Central memory CD4-positive, alpha-beta T cell (primary cell): ENCODE measurements around the gene LRP10.
A peak's percentile ranks its signal among the peaks of the same experiment; 100 is the strongest.
"Not testable (repeated sequence)": the region's sequence is repeated elsewhere in the genome, so short reads cannot be mapped to it uniquely, and the experiment has no call there.

Experiments
- DNase-seq: peaks from one replicate; pipeline ENCODE4 v3.0.0; 2022

LRP10 gene

GRCh38 chr14:22888662-22889061 is 17.1 kb downstream of the LRP10 start:
- DNase-seq = peak; percentile 25

GRCh38 chr14:22890416-22890815 is 18.9 kb downstream of the LRP10 start:
- no peak for DNase-seq

DNA sequence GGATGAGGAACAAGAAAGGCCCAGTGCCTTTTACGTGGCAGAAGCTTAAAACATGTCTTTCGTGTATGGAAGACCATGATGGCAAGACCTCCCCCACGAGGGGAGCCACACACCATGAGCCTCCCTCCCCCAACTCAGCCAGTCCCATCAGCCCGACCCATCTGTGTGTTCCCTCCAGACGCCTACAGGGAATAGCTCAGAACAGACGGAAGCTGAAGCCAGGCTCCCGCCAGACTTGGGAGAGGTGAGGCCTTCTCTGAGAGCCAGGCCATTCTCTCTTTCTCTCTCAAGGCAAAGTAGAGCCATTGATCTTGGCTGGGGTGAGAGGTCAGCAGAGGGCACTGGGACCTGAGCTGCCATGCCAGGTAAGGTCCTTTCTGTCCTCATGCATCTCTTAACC is 20.9 kb downstream of the LRP10 start:
- DNase-seq = no peak

- no peak for DNase-seq
These were observed 22.2 kb downstream of the LRP10 start for GRCh38 chr14:22893706-22894105.

GRCh38 chr14:22895402-22895801 is 23.9 kb downstream of the LRP10 start:
- DNase-seq = no peak

DNA sequence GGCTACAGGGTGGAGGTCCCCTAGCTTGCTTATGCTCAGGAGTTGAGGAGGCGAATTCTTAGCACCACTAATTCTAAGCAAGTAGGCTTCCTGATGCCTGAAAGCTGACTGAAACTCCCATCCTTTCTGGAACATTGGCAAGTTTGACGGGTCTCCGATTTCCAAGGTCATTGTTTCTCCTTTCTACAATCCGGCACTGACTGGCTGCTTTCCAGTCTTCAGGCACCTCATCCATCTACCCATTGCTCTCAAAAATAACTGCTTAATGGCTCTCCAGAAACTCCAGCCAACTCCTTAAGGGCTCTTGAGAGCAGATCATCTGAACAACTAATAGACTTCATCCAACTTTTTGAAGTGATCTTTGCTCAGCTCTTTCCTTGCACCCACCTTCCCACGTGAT is 24.8 kb downstream of the LRP10 start:
- no peak for DNase-seq

GRCh38 chr14:22896760-22897159 is 25.2 kb downstream of the LRP10 start:
- DNase-seq = no peak

DNA sequence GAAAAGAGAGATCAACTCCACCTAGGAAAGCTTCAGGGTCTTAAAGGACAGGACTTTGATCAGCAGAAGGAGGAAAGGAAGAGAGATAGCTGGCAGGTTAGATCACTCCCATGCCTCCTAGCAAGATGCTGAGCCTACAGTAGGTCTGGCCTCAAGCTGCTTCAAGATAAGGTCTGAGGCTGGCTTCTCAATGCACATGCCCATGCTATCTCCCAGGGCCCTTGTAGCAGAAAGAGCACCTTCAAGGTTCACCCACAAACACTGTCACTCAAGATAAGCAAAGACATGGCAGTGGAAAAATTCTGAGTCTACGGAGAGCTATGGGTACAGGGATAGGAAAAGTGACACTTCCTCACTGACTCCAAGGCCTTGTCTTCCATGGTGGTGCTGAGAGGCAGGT is 25.8 kb downstream of the LRP10 start:
- DNase-seq = no peak

DNA sequence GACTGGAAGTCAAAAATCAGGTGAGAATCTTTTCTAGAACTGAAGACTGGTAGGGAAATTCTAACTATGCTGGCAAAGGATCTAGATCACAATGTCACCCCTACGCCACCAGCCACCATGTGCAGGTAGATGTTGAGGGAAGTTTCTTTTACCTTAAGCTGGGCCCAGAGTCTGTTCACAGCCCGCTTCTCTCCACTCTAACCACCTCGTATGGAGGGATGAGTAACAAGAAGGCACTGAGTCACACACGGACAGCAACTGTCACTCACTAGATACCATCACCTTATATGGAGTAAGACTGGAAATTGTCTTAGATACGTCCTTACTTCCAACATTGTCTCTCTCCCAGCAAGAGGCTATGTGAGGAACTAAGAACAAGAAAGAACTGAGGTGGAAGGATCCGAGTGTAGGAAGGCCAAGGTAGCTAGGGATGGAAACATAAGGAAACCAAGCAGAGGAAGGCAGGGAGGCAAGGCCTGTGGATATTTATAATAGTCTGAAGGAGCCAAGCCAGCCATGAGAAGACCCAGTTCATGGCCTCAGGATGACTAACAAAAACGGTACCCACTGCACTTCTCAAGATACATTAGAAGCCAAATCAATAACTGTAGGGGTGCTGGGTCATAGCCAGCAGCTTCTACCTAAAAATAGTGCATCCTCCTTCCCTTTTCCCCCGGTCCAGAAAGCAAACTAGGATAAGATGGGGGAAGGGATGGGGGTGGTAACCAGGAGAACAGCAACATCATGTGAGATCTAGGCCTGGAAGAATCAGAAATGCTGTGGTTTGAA is 27.0 kb downstream of the LRP10 start:
- no peak for DNase-seq

- DNase-seq = peak; percentile 60
These were observed 28.7 kb downstream of the LRP10 start for GRCh38 chr14:22900081-22900799.

GRCh38 chr14:22901799-22902198 is 30.3 kb downstream of the LRP10 start:
- no peak for DNase-seq

DNA sequence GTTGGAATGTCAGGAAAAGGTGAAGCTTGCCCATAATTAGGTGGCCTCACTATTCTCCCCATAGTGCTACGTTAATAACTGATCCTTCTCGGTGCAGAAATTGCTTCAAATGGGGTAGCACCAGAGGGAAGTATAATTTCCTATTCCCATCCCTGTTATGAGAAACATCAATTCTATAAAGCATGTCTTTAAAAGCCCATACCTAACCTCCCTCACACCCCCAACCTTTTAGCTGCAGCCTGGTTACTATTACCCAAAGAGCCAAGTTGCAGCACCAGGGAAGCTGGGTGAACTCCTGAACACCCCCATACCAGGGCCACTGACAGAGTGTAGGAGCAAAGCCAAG is 32.2 kb downstream of the LRP10 start:
- no peak for DNase-seq

- no peak for DNase-seq
These were observed 34.1 kb downstream of the LRP10 start for GRCh38 chr14:22905627-22906026.

GRCh38 chr14:22906073-22906472 is 34.5 kb downstream of the LRP10 start:
- no peak for DNase-seq

- no peak for DNase-seq
These were observed 35.9 kb downstream of the LRP10 start for GRCh38 chr14:22907429-22907828.

DNA sequence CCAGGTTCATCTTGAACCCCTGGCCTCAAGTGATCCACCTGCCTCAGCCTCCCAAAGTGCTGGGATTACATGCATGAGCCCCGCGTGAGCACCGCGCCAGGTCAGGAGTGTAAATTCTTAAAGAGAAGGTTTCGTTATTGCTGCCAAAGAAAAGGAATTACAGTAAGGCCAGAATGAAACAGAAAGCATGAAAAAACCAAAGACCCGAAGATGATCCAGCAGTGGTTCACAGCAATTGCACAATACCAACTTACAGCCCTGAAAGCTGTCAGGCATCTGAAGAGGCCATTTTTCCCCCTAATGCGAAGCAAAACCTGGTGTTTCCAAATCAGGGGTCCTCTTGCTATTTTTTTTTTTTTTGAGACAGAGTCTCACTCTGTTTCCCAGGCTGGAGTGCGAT is 37.1 kb downstream of the LRP10 start:
- DNase-seq = no peak

DNA sequence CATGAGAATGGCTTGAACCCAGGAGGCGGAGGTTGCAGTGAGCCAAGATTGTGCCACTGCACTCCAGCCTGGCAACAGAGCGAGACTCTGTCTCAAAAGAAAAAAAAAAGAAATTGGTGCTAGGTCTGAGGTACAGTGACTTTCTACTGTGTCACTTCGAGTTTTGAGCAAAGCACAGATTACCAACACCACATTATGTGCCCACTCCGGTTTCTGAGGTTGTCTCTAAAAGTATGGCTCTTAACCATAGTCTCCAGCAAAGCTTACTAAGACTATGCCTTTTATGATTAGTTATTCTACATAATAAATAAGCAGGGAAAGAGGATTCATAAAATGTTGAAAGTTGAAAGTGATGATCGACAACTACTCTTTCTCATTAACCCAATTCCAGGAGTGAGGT is 39.4 kb downstream of the LRP10 start:
- no peak for DNase-seq

DNA sequence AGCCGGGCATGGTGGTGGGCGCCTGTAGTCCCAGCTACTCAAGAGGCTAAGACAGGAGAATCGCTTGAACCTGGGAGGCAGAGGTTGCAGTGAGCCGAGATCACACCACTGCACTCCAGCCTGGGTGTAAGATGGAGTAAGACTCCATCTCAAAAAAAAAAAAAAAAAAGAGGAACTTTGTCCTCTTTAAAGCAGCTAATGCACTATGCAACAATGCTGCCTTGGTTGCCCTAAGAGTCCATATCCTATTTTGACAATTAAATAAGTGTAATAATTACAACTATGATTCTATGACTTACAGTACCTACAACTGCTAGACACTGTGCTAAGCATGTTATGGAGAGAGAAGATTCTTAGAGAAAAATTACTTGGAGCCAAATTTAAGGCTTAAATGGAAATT is 43.3 kb downstream of the LRP10 start:
- DNase-seq = not testable (repeated sequence)

DNA sequence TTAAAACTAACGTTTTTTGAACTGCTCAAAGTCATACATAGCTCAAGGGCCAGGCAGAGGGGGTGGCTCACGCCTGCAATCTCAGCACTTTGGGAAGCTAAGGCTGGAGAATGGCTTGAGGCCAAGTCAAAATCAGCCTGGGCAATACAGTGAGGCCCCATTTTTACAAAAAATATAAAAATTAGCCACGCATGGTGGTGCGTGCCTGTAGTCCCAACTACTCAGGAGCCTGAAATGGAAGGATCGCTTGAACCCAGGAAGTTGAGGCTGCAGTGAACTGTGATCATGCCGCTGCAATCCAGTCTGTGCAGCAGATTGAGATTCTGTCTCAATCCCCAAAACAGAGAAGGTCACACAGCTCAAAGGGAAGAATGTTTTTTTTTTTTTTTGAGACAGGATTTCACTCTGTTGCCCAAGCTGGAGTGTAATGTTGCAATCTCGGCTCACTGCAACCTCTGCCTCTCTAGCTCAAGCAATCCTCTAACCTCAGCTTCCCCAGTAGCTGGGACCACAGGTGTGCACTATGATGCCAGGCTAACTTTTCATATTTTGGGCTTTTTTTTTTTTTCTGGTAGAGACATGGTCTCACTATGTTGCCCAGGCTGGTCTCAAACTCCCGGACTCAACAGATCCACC is 44.5 kb downstream of the LRP10 start:
- no peak for DNase-seq

DNA sequence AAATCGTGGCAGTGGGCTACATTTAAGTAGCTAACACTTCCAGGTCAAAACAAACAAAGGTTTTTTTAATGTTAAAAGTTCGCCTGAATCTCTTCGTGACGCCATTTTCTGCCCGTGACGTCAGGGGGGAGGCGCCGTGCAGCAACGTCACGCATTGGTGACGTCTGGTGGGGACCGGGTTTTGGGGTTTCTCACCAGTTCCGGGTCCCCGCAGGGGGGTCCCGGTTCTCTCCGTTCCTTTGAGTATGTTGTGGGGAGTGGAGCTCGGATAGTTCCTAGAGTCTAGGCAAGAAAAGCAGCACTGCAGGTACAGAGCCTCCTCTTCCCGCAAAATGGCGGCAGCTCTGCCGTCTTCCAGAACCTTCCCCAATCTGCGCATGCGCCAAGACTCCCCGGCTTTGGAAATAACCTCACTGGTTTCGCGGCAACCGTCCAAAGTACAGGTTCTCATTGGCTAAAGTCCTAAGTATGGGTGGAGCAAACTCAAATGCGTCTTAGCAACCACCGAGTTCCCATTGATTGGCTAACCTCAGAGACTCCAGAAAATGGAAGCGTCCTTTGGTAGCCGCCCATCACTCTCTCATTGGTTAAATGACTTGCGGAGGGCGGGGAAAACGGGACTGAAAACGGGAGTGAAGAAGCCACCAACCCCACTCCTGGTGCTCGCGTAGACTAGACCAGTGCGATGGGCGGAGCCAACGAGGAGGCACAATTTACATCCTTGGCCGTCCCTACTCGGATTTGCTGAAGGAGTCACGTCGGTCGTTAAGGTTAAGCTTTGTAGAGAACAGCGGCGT is 47.5 kb downstream of the LRP10 start, which contains the start of gene RBM23:
RBM23 (minus strand) TSS at position 346 of the 797 bp plus-strand sequence.
- peak; percentile 100 for DNase-seq

DNA sequence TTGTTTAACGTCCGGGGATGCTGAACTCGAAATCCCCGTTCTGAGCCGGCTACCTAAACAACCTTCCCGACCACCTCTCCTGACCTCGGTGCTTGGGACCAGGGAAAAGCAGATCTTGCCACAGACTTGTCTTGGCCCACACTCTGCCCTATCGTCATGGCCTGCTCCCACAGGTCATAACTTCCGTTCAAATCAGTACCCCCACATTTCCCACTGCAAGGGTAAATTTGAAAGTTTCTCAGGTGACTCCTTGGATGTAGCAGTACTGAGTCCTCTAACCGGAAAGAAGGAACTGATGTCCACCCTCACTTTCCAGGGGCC is 48.0 kb downstream of the LRP10 start:
- DNase-seq = no peak

DNA sequence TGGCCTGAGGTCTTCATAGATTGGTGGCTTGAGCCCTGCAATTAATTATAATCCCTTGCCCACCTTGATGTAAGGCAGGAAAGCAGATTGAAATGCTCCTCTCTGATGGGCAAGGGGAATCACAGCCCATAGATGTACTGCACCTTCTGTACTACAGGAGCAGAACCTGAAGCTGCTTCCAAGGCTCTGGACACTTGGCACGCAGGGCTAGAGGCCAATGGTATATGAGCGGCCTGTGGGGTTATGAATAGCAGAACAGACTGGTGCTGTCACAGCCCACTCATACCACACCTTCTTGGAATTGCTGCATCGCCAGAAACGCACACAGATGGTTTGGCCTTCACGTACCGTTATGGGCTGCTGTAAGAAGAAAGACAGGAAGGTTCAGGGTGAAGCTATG is 49.2 kb downstream of the LRP10 start:
- DNase-seq = no peak

DNA sequence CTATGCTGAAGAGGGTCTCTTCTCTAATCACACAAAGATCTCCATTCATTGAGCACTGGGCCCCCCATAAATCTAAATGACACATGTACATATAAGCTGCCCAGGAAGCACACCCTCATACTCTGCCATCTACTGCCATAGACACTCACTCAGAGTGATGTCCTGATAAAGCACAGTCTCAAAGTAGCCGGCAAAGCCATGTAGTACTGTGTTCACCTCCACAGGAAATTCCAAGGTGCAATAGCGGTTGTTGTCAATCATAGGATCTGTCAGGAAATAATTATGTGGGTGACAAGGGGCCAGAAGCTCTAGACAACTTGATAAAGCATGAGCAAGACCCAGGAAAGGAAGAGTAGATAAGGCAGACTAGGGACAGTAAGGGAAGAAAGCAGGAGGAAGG is 50.8 kb downstream of the LRP10 start:
- no peak for DNase-seq
